ENCODE measurements around the gene FBRSL1.

DNA sequence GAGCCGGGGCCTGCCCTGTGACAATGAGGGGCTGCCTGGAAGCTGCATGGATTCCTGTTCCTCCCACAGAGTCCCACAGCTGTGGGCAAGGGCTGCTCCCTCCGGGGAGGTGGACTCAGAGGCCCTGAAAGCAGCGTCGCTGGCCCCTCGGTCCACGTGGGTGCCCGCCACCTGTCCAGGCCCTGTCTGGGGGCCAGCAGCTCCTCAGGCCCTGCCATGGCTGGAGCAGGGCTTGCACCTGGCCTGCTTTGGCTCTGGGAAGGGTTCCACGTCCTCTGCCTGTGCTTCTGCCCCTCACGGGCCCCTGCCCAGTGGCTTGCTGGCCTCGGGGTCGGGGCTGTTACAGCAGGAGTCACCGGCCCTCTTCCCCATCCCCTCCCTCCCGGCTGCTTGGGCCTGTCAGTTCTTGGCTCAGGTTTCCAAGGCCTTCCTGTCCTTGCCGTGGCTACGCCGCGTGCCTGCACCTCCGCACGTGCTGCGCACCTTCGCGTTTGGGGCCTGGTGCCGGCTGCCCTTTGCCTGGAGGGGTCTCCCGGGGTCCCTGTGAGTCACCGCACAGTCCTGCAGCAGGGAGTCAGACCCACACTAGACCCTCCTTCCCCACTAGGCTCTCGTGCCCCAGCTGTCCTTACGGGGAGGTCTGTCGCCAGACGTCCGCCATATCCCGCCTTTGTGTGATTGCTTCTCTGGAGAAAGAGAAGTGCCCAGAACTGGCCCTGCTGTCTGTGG, 5.8 kb downstream of the FBRSL1 start:
- no peak for TF ChIP-seq CBX3 (IDR thresholded peaks at IDR 0.05; ENCODE audit: low read depth)
- TF ChIP-seq POLR2AphosphoS5 (IDR thresholded peaks at IDR 0.05; ENCODE audit: low read depth, low read length) = no peak
- TF ChIP-seq, protein P1, sequence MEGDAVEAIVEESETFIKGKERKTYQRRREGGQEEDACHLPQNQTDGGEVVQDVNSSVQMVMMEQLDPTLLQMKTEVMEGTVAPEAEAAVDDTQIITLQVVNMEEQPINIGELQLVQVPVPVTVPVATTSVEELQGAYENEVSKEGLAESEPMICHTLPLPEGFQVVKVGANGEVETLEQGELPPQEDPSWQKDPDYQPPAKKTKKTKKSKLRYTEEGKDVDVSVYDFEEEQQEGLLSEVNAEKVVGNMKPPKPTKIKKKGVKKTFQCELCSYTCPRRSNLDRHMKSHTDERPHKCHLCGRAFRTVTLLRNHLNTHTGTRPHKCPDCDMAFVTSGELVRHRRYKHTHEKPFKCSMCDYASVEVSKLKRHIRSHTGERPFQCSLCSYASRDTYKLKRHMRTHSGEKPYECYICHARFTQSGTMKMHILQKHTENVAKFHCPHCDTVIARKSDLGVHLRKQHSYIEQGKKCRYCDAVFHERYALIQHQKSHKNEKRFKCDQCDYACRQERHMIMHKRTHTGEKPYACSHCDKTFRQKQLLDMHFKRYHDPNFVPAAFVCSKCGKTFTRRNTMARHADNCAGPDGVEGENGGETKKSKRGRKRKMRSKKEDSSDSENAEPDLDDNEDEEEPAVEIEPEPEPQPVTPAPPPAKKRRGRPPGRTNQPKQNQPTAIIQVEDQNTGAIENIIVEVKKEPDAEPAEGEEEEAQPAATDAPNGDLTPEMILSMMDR (IDR thresholded peaks at IDR 0.05 in 2 of 3, conservative IDR thresholded peaks at IDR 0.05 in 1 of 3; ENCODE audit: borderline replicate concordance in 1 of 3, insufficient read depth in 1 of 3, low read depth in 2 of 3, low read length in 2 of 3) = no peak
